HG02973 (cell line): ENCODE results near the gene SDK2.
A peak's percentile ranks its signal among the peaks of the same experiment; 100 is the strongest.

Source experiments
- ATAC-seq: cut with Tn5 transposase; IDR thresholded peaks from one replicate; pipeline ENCODE4 v1.9.1; 2021; ENCODE audit warnings: moderate library complexity; ENCODE audit not compliant: unreplicated experiment

Gene SDK2

DNA sequence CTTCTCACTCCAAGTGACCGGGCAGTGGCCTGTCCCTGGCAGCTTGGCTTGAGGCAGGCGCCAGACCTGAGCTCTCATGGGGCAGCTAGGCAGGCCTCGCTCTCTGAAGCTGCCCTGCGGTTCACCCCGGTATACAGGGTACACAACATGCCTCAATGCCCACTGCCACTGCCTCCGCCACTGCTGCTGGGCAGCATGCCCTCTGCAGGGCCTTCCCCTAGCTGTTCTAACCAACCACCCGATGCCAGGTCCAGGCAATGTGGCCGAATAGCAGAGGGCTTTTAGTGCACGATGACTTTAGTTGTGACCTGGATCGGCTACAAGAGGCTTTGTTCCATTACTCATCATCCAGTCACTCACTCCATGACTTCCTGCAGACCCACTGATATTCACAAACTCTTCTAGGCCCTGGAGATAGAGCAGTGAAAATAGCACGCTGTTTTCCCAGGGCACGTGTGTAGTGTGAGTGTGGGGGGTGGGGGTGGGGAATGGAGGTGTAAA, 352.2 kb downstream of the SDK2 start:
- no peak for ATAC-seq

GRCh38 chr17:73291260-73291801, 352.9 kb downstream of the SDK2 start:
- peak; percentile 73 for ATAC-seq

- peak; percentile 26 for ATAC-seq
These were observed 353.6 kb downstream of the SDK2 start for GRCh38 chr17:73290399-73291259.

DNA sequence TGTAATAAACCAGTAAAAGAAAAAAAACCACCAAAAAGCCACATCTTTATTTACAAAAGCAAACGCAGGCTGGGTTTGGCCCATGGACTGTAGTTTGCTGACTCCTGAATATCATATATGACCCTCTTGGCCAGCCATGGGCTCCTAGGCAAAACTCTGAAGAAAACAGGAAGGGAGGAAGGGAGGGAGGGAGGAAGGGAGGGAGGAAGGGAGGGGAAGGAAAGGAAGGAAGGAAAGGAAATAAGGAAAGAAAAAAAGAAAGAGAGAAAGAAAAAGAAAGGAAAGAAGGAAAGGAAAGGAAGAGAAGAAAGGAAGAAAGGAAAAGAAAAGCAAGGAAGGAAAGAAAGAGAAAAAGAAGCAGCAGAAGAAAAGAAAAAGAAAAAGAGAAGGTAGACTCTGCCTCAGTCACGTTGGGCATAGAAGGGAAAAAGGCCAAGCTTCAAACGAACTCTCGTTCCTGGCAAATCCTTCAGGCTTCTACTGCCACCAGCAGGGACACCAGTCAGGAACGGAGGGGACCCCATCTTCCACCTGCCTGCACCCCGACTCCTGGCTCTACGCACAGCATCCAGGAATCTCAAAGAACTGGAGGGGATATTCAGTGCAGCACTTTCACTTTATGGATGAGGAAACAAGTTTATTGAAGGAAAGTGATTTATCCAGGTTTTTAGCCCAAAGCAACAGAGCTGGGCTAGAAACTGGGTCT, 354.5 kb downstream of the SDK2 start:
- no peak for ATAC-seq

DNA sequence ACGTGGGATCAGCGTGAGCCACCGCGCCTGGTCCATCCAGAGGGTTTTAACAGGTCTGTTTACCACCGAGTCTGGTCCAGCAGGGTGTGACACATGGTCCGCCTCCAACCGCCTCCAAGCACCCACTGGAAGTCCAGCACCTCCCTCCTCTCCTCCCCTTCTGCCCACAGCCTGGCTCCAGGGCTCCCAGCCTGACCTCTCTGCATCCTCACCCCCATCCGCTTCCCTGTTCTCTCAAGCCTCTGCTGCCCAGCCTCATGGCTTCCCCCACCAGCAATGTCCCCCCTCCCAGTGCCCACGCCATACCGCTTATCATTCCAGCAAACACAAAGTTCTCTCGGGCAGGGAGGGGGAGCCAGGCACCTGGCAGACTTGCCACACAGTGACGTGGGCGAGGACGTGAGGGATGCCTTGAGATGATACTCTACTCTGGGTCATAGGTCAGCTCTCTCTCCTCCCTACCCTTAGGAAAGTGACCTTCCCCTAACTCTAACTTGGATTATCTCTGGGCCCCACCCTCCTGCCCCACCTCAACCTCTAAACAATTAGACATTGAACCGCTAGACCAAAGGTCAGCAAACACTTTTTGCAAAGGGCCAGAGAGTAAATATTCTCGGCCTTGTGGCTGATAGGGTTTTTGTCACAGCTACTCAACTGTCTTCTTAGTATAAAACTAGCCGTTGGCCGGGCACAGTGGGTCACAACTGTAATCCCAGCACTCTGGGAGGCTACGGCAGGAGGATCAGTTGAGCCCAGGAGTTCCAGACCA, 355.5 kb downstream of the SDK2 start:
- ATAC-seq, result no peak

DNA sequence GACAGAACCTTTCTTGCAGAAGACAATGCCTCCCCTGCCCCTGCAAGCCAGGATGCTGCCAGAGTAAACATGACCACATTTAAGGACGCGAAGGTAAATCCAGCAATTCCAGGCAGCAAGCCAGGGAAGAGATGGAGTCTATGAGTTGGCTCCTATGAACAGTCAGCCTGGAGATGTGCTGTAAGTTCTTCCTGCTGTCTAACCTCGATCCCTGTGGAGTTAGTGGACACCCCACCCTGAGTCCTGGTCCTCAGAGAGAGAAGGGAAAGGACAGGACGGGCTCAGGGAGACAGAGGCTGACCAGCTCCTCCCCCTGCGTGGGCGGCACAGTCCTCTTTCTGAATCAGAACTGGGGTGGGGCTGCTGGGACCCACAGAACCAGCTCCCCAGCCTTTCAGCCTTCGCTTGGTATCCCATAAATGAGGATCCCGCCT, 357.4 kb downstream of the SDK2 start:
- no peak for ATAC-seq

DNA sequence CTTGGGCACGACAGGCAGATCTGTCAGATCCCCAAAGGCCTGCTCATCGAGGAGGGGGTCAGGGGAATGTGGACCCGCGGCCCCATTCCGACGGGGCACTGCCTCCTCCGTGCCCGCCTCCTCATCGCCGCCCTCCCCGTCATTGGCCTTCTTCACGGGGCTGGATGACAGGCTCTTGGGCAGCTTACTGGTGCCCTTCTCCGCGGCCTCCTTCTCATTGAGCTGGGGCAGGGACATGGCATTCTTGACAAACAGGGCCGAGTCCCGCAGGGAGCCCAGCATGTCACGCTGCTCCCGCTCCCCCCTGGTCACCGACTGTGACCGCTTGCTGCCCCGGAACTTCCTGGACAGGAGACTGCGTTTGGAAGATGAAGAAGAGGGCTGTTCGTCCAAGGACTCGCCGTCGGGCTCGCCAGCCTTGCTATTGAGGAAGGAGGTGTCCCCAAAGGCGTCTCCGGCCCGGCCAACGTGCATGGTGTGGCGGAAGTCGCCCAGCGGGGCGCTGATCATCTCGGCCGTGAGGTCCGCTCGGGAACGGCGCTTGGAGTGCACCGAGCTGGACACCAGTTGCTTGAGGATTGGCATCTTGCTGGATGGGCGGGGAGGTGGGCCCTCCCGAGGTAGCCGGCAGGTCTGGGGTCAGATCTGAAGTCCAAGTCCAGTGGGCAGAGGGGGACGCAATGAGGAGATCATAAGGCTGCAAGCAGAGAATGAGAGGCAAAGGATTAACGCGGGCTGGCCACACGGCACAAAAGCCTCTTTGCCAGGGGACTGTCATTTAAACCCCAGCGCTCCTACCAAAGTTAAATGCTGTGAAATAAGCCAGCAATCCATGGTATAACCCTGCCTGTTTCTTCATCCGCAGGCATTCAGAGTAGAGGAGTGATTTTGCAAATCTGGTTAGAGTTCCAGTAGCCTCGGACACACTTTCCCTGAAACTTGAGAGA, 358.1 kb downstream of the SDK2 start:
- no peak for ATAC-seq

DNA sequence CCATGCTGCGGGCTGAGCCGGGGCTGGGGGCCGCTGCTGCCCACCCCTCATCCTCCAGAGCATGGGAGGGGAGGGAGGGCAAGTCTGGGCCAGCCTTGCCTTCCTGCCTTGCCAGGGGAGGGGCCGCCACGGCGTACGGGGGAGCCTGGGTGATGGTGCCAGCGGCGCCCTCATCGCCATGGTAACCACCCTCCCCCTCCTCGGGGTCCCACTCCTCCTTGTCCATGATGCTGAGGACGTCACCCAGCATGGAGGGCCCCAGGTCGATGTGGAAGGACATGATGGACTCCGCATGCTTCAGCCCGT, 358.7 kb downstream of the SDK2 start:
- ATAC-seq, result no peak

DNA sequence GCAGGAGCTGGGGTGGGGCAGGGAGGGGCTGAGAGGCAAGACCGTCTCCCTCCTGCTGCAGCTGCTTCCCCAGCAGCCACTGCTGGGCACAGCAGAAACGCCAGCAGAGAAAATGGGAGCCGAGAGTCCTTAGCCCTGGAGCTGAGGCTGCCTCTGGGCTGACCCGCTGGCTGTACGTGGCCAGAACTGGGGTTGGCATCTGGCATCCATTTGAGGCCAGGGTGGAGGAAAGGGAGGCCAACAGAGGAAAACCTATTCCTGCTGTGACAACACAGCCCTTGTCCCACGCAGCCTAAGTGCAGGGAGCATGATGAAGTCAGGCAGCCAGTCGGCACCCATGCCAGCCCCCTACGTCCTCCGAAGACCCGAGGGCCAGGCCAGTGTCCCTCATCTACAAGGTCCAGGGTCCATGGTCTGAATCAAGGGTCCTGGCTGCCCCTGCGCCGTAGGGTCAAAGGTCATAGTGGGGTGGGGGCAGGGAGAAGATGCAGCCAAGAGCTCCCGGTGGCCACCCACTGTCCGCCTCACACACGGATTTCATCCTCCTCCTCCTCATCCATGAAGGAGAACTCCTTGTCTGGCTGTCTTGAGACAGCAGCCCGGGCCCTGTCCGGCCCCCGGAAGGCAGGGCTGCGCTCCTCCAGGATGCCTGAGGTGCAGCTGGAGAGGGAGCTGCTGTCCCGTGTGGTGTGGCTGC, 359.2 kb downstream of the SDK2 start:
- ATAC-seq, result no peak
